Hematopoietic multipotent progenitor cell (in vitro differentiated cells): ENCODE data around the gene TEKT5. TPM values are rescaled to one million over a fixed set of nuclear protein-coding genes. Genes with fewer than 3 reads are reported as not detected.

Experiments used
- DNase-seq, 3 donors: peaks; one replicate each; pipeline ENCODE4 v3.0.0-alpha.2; 2011 to 2015; ENCODE audit warnings: low read depth in 2 of 3, low spot score in 2 of 3
- total RNA-seq: library from RNA; depleted of rRNA; stranded (reverse); fragments of >200 nt; gene quantifications from one replicate; pipeline ENCODE4 v1.2.3, GENCODE V29; 2012

TEKT5 gene
- total RNA-seq, 1 donor = under 0.01 TPM

- peak in 2 of 3 donors; percentile 8 to 28 for DNase-seq
These were observed 80.8 kb downstream of the TEKT5 start for GRCh38 chr16:10613785-10614485.

DNA sequence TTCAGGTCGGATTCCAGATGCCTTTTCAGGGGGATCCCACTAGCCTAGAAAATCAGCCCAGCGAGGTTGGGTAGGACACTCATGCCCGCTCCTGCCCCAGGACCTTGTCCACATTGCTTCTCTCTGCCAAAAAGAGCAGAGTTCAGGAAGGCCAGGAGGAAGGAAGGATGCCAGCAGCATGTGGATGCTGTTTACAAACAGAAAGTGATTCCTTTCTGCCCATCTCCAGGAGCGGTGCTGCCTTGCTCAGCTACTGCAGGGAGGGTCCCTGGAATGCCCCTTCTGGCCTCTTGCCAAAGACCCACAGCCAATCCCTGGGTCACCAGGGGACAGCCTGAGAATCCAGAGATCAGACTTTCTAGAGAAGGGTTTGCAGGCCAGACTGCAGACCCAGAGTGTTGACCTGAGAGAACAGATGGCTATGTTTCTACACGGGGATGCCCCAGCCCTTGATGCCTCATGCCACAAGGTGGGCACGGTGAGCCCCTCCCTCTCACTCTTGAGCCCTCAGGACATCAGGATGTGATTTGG, 82.0 kb downstream of the TEKT5 start:
- DNase-seq = no peak

DNA sequence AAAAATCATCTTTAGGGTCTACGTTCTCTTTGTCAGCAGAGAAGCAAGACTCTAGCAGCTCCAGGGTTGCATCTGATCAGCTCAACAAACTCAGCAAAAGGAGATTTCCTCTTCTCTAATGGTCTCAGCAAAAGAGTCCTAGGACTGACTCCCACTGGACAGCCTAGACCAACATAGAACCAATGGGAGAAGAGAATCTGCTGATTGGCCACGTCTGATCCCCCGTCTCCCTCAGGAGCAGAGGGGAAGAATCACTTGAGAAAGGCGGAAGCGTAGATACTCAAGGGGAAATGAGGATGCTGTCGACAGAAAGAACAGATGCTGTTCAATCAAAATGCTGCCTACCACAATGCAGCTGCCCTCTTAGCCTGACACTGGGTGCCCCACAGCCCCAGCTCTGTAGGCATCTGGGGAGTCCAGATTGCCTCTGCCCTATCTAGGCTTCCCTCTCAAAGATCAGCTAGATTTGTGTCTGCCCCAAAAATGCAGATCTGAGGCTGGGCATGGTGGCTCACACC, 82.8 kb downstream of the TEKT5 start:
- DNase-seq = no peak

DNA sequence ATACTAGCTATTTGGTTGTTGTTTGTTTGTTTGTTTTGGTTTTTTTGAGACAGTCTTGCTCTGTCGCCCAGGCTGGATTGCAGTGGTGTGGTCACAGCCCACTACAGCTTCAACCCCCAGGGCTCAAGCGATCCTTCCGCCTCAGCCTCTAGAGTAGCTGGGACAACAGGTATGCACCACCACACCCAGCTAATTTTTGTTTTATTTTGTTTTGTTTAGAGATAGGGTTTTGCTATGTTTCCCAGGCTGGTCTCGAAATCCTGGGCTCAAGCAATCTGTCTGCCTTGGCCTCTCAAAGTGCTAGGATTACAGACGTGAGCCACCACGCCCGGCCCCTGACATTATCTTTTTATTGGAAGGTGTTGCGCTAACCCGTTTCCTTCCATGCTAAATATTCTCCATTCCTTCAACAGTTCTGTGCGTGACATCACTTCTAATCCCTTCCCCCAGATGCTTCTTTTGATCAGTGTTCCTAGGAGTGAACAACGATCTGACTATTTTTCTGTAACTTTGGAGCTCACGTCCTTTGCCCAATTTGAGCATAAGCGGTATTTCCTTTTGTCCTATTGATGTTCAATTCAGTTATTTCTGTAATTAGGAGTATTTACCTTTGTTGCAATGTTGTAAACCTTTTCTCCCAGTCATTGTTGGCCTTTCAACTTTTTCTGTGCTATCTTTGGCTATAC, 84.1 kb downstream of the TEKT5 start:
- no peak for DNase-seq

DNA sequence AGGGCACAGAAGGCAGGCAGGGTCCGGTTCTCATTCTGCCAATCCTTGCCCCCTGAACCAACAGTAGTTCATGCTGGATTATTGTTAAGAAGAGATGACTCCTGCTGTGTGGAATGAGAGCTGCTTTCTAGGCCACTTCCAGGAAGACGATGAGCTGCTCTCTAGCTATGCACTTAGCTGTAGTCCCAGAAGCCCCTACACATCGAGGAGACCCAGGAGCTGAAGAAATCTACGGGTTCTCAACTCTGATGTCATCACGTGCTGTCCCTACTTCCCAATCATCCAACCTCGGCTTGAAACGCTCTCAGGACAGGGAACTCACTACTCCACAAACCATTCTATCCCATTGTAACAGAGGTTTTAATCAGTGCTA, 85.3 kb downstream of the TEKT5 start:
- DNase-seq = no peak

DNA sequence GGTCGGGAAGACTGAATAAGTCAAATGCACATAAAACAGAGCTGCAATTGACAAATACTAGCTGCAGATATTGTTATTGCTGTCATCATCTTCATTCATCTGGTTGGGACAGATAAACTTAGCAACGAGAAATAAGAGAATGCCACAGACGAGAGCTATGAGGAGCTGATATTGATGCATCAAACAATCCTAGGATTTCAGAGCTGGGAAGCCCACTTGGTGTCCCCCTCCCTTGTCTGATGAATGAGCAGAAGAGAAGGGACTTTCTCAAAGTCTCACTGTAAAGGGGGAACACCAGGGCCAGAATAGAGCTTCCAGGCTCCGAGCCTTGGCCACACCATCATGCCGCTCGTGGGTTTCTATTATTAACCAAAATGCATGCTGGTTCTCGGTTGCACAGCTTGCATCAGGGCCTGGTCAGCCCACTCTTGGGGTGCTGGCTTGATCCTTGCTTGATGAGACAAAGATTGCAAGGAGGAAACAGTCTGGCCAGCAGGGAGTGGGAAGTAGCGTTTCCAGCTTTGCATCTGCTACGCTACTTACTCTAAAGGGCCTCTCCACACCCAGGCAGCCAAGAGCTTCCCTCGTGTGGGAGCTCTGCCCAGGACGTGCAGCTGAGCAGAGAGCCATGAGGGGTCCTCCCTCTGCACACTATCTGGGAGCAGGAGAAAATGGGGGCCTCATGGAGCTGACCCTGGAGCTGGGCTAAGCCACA, 85.9 kb downstream of the TEKT5 start:
- DNase-seq = no peak

GRCh38 chr16:10607157-10607556, 87.6 kb downstream of the TEKT5 start:
- no peak for DNase-seq

- no peak for DNase-seq
These were observed 88.1 kb downstream of the TEKT5 start for GRCh38 chr16:10606607-10607006.

- DNase-seq = no peak
These were observed 89.1 kb downstream of the TEKT5 start for GRCh38 chr16:10605636-10606035.

GRCh38 chr16:10601444-10602408, 93.0 kb downstream of the TEKT5 start:
- DNase-seq = no peak

GRCh38 chr16:10600782-10601443, 93.8 kb downstream of the TEKT5 start:
- DNase-seq = no peak

DNA sequence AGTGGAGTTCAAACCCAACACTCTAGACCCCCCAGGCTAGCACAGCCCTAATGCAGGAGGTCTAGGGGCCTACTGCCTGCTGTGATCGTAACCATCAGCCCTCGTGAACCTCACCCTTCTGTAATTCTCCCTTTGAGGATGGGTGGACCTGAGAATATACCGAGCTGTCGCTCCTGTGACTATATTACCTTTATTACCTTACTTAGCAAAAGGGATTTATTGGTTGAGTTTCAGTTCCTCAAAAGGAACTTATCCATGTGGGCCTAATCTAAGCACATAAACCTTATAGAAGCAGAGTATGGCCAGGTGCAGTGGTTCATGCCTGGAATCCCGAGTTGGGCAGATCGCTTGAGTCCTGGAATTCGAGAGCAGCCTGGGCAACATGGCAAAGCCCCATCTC, 95.1 kb downstream of the TEKT5 start:
- DNase-seq = no peak

DNA sequence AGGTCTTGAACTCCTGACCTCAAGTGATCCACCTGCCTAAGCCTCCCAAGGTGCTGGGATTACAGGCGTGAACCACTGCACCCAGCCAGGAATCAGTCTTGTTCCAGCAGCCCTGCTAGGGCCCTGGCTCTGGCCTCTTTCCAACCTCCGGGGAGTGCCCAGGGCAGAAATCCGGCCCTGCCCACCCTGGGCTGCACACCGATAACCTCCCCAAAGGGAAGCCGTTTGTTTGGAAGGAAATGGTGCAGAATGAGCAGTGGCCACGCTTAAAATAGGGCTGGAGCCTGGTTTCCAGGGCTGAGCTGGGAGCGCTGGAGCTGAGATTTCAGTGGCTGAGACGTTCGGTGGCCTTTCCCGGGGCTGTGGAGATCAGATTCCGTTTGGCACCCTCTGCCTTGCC, 96.6 kb downstream of the TEKT5 start:
- no peak for DNase-seq

GRCh38 chr16:10597187-10597601, 97.5 kb downstream of the TEKT5 start:
- no peak for DNase-seq

DNA sequence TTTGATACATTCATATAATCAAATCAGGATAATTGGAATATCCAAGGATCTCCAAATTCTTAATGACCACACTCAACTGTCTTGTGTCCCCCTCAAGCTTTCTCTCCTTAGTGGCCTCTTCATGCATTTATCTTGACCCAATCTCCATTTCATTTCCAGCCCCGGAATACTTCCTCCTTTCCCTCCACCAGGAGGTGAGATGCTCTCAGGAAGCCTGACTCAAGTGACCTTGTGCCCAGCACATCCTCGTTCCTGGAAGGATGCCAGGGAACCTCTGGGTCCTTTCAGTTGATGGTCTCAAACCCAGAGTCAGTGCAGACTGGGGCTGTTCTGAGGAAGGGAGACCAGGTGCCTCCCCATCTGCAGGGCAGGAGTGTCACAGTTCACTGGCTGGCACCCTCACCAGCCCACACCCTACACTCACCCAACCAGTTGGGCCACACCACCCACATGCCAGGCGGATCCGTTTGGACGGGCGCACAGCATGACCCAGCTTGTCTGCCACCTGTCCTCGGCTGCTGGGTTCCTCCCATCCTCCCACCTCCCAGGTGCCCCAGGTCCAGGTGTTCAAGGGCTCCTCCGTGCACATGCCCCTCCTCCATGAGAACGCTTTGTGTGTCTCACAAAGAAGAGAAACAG, 100.3 kb downstream of the TEKT5 start:
- no peak for DNase-seq

GRCh38 chr16:10592611-10593010, 102.1 kb downstream of the TEKT5 start:
- no peak for DNase-seq

- DNase-seq = no peak
These were observed 104.4 kb downstream of the TEKT5 start for GRCh38 chr16:10590342-10590741.

- DNase-seq = no peak
These were observed 105.6 kb downstream of the TEKT5 start for GRCh38 chr16:10589109-10589508.

DNA sequence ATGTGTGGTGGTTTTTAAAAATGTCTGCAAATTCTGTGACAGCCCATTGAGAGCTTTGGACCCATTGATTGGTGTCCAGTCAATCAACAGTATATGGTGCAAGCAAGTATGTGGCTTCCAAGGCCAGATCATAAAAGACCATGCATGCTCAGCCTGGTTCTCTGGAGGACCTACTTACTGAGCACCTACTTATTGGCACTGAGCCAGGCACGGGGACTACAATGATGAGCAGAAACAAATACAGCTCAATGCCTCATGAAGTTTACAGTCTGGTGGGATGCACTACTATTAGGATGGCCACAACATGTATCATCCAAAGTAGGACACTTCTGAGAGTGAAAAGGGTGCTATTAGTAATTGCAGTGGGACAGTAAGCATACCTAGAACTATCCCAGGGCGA, 107.1 kb downstream of the TEKT5 start:
- no peak for DNase-seq
